NOMO-1 (cell line): ENCODE results near the gene MT1A.
A peak's percentile ranks its signal among the peaks of the same experiment; 100 is the strongest.
"Not testable (repeated sequence)": the region's sequence is repeated elsewhere in the genome, so short reads cannot be mapped to it uniquely, and the experiment has no call there.

ENCODE experiments used
- DNase-seq, 2 experiments: peaks; one replicate each; lab custom pipeline; 2025; ENCODE audit not compliant: unreplicated experiment in 2 of 2; lab: John Stamatoyannopoulos, UW

Gene MT1A

DNA sequence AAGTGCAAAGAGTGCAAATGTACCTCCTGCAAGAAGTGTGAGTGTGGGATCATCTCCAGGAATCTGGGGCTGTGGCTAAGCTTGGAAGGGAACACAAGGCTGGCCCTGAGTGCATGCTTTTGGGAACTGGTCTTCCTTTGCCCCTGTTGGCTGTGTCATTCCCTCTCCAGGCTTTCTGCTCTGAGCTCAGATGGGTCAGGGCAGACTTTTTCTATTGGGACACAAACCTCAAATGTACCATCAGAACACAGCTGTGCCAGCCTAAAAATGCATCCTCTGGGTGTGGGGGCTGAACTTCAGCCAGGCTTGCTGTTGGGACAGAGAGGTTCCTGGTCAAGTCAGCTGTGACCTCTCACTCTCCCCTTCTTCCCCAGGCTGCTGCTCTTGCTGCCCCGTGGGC is 14.1 kb downstream of the MT1A start:
- no peak for DNase-seq

DNA sequence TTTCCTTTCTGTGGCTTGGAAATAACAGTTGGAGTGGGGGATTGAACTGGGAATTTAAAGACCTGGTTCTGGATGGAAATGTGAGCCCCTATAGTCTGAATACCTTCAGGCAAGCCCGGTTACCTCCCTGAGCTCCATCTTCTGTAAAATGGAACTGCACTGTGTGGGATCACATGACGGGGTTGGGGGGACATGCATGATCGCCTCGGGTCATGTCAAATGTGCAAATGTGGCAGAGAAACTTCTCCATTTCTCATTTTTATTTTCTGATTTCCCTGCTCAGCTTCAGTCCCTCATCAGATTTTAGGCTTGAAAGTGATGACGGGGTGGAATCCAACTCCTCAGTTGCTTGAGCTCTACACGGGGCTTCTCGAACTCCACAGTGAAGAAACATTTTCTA is 14.8 kb downstream of the MT1A start:
- DNase-seq: no peak

DNA sequence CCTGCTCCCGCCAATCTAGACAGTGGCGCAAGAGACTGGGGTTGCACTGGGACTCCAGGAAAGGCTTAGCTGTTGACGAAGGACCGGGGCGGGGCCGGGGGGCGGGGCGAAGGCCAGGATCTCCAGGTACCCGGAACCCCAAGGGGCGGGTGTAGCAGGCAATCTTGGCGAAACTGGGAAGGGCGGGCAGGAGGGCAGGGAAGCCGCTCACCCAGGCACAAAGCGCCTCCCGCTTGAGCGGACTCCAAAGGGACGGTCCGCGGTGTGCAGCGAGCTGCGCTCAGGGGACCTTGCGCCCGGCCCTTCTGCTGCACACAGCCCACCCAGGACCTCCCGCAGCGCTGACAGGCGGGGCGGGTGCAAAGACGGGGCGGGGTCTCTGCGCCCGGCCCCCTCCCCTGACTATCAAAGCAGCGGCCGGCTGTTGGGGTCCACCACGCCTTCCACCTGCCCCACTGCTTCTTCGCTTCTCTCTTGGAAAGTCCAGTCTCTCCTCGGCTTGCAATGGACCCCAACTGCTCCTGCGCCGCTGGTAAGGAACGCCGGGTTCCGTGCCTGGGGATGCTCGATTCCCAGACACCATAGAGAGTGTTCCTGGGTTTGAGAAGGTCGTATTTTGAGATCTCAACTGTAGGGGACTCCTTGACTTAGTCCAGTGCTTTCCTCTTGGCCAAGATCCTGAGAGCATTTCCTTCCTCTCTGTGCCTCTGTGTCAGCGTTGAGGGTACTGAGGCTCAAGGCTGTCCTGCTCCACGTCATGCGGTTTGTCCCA is 19.3 kb downstream of the MT1A start, which contains the start of gene MT1F:
MT1F (plus strand) TSS at position 405 of the 772 bp plus-strand sequence; CDS start at position 505, 100 bp downstream.
- DNase-seq: peak; percentile 80 to 85

DNA sequence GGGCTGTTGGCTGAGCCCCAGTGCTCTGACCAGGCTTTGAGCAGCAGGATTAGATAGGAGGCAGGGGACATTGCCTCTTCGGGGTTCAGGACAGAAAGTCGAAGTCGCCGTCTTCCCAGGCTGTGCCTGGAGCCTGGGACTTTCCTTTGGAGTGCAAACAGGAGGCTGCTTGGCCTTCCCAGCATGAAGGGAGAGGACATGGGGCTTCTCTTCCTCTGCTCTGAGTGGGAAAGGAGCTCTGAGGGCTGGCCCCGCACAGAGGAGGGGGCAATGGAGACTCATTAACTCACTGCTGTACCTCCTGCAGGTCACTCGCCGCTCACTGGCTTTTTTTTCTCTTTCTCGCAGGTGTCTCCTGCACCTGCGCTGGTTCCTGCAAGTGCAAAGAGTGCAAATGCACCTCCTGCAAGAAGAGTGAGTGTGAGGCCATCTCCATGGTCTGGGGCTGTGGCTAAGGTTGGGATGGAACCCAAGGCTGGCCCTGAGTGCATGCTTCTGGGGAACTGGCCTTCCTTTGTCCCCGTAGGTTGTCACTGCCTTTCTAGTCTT is 19.9 kb downstream of the MT1A start:
- DNase-seq: no peak

DNA sequence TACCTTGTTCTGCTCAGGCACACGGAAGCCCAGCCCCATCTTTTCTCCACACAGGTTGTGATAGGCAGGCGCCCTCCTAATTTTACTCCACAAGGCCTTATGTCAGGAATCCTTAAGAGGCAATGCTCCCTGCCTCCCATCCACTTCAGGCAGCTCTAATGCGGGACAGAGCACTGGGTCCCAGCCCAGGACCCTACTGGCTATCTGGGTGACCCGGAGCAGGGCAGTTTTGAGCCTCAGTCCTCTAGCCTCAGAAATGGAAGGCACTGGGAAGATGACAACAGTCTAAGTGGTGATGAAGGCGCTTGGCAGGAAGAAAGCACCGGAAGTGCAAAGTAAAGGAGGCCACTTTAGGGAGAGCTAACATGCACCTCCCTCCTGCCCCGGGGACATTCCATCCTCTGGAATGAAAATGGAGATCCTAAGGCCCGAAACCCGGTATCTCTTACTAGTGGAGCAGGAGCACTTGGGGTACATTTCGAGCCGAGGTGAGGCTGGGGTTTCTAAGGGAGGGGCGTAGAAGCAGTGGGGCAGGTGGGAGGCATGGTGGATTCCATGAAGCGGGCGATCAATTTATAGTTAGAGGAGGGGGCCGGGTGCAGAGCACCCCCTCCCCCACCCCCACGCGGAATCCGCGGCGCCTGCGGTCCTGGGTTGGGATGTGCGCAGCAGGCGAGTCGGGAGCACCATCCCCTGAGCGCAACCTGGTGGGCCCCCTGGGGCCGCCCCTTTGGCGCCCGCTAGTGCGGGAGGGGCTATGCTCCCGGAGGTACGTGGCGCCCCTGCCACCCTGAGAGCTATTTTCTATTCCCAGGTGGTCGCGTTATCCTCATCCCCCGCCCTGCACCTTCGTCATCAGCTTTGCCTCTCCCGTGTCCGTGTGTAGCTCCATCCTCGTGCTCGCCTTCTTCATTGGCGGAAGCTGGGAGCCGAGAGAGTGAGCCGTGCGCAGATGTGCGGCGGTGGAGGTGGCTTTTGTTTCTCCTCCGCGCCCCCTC is 24.2 kb downstream of the MT1A start:
- DNase-seq: no peak

DNA sequence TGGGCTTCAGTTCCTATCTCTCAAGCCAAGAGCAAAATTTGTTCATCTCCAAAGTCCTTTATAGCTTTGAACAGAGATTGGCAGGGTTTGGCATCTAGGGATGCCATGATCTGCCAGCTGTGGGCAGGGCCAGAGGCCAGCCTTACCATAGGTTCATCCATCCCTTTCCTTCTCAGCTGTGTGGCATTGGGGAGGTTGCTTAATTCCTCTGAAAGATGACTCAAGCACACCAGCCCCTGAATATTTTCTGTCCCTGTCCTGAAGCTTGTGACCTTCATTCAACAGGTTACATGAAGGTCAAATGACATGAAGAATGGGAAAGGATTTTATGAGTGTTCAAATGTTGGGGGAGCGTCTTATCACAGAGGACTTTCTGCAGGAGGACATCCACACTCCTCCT is 26.0 kb downstream of the MT1A start:
- no peak for DNase-seq

DNA sequence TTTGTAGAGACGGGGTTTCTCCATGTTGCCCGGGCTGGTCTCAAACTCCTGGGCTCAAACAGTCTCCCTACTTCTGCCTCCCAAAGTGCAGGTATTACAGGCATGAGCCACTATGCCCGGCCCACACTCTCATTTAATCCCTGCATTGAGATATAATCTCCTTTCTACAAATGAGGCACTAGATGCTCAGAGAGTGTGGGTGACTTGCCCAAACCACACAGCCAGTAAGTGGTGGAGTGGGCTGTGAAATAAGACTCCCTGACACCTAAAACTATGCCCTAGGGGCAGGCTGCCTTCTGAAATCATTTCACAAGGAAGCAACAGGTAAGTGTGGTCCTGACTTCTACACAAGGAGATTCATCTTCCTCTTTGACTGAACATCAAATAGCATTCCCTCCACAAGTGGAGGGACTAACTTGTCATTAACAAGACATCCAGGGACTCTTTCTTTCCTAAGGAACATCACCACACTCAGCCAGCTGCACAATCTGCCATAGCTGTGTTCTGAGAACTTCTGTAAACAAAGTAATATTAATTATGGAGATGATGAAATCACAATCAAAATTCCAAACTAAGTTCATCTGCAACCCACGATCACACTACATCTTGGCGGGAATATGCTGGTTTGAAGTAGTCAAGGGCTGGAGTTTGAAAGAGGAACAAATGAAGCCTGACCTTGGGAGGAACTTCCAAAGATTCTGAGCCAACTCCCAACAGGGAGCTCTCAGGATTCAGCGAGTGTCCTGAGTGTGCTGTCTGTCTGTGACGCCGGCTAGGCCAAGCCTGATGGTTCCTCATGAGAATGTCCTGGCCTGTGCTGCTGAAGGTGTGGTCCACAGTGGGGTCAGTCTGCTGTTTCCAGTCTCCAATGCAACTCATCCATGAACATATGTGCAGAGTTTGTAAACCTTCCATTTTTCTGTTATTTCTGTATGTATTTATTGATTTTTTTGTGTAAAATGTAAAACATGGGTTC is 27.1 kb downstream of the MT1A start:
- DNase-seq: not testable (repeated sequence)

DNA sequence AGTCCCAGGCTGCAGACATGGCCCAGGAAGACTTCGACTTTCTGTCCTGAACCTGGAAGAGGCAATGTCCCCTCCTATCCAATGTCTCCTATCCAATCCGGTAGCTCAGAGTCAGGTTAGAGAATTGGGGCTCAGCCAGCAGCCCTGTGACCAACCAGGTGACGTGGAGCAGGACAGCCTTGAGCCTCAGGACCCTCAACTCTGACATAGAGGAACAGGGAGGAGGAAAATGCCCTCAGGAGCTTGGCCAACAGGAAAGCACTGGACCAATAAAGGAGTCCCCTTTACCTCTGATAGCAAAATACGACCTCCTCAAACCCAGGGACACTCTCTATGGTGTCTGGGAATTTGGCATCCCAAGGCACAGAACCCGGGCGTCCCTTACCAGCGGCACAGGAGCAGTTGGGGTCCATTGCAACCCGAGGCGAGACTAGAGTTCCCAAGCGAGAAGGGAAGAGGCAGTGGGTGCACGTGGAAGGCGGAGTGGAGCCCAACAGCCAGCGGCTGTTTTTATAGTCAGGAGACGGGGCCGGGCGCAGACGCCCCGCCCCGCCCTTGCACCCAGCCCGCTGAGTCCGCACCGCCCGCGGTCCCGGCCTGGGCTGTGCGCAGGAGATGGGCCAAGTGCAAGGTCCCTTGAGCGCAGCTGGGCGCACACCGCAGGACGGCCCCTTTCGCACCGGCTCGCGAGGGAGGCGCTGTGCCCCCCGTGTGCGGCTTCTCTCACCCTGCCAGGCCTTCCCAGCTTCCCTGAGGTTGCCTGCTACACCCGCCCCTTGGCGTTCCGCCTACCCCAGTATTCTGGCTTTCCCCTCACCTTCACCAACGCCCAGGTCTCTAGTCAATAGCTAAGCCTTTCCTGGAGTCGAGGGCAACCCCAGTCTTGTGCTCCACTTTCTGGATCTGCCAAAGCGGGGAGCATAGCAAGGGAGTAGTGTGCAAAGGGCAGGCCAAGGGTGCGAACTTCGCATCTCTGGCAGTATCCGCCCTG is 29.4 kb downstream of the MT1A start, which contains the start of gene MT1G:
MT1G (minus strand) TSS at position 485 of the 991 bp plus-strand sequence; CDS start at position 413, 72 bp downstream.
- DNase-seq: peak; percentile 82 to 96

DNA sequence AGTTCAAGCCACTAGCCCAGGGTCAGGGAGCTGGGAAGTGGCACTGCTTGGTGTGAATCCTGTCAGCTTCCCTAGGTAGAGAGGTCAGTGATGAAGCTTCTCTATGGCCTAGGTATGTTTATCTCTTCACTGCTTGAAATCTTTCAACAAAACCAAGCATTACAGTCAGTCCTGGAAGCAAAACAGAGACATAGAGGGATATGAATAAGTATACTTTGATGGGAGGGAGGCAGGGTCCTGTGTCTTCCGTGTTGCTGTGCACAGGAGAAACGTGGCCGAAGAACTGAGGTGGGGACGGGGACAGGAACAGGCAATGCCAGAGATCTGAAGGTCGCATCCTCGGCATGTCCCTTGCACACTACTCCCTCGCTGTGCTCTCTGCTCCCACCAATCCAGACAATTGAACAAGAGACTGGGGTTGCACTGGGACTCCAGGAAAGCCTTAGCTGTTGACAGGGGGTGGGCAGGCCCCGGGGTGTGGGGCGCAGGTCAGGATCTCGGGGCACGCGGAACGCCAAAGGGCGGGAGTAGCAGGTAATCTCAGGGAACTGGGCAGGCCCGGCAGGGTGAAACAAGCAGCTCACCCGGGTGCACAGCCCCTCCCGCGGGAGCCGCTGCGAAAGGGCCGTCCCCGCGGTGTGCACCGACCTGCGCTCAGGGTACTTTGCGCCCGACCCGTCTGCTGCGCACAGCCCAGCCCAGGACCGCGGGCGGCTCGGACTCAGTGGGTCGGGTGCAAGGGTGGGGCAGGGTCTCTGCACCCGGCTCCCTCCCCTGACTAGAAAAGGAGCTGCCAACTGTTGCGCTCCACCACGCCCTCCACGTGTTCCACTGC is 30.8 kb downstream of the MT1A start, which contains the start of gene MT1H:
MT1H (plus strand) TSS at position 810 of the 835 bp plus-strand sequence. CDS start 71 bp downstream, outside the sequence.
- peak; percentile 55 to 77 for DNase-seq

DNA sequence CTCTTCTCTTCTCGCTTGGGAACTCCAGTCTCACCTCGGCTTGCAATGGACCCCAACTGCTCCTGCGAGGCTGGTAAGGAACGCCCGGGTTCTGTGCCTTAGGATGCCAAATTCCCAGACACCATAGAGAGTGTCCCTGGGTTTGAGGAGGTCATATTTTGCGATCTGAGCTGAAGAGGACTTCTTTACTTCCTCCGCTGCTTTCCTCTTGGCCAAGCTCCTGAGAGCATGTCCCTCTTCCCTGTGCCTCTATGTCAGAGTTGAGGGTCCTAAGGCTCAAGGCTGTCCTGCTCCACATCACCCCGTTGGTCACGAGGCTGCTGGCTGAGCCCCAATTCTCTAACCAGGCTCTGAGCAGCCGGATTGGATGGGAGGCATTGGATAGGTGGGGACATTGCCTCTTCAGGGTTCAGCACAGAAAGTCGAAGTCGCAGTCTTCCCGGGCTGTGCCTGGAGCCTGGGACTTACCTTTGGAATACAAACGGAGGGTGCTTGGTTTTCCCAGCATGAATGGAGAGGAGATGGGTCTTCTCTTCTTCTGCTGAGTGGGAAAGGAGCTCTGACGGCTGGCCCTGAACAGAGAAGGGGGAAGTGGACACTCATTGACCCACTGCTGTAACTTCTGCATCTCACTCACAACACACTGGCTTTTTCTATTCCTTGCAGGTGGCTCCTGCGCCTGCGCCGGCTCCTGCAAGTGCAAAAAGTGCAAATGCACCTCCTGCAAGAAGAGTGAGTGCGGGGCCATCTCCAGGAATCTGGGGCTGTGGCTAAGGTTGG is 31.6 kb downstream of the MT1A start:
- DNase-seq: peak in 1 of 2 experiments; percentile 35

DNA sequence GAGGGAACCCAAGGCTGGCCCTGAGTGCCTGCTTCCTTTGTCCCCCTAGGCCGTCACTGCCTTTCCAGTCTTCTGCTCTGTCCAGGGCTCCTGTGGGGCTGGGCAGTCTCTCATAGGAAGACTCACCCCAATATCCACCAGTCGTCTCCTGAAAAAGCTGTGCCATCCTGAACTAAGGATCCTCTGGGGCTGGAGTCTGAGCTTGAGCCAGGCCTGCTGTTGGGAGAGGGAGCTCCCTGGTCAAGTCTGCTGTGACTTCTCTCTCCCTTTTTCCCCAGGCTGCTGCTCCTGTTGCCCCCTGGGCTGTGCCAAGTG is 32.1 kb downstream of the MT1A start:
- DNase-seq: no peak

DNA sequence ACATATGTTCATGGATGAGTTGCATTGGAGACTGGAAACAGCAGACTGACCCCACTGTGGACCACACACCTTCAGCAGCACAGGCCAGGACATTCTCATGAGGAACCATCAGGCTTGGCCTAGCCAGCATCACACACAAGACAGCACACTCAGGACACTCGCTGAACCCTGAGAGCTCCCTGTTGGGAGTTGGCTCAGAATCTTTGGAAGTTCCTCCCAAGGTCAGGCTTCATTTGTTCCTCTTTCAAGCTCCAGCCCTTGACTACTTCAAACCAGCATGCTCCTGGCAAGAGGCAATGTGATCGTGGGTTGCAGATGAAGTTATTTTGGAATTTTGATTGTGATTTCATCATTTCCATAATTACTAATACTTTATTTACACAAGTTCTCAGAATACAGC is 33.2 kb downstream of the MT1A start:
- DNase-seq: not testable (repeated sequence)

DNA sequence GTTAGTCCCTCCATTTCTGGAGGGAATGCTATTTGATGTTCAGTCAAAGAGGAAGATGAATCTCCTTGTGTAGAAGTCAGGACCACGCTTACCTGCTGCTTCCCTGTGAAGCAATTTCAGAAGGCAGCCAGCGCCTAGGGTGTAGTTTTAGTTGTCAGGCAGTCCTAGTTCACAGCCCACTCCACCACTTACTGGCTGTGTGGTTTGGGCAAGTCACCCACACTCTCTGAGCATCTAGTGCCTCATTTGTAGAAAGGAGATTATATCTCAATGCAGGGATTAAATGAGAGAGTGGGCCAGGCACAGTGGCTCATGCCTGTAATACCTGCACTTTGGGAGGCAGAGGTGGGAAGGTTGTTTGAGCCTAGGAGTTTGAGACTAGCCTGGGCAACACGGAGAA is 33.7 kb downstream of the MT1A start:
- DNase-seq: not testable (repeated sequence)

DNA sequence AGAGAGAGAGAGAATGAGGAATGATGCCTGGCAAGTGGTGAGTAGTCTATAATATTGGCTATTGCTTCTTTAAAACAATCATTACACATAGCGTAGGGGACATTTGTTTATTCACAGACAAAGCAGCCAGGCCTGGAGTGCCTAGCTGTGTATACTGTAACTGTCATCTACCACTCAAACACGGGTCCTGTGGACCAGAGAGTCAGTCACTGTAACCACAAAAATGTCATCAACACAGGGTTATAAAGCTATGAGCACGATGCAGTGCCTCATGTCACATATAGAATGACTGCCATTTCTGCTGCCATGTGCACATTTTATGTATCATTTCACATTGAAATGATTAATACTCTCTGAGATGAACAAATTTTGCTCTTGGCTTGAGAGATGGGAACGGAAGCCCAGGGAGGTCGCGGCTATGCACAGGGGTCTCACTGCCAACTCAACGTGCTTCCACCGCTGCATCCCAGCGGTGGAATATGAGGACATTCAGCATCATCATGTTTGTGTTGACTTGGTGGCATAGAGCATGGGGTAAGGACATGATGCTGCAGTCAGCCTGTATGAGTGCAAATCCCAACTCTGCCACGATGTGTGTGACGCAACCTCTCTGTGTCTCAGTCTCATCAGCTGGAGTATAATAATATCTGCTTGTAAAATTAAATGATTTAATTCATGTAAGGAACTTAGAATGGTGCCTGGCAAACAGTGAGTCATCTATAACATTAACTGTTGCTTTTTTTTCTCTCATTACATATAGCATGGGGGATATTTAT is 34.5 kb downstream of the MT1A start:
- DNase-seq: peak in 1 of 2 experiments; percentile 8

DNA sequence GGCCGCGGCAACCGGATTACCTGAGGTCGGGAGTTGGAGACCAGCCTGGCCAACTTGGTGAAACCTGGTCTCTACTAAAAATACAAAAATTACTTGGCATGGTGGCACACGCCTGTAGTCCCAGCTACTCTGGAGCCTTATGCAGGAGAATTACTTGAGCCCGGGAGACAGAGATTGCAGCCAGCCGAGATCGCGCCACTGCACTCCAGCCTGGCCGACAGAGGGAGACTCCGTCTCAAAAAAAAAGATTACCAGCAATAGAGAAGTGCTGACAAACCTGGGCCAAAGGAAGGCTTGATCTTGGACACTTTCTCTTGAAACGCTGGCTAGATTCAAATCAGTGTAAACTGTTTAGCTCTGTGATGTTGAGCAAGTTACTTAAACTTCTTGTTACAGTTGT is 35.5 kb downstream of the MT1A start:
- peak; percentile 51 to 67 for DNase-seq

DNA sequence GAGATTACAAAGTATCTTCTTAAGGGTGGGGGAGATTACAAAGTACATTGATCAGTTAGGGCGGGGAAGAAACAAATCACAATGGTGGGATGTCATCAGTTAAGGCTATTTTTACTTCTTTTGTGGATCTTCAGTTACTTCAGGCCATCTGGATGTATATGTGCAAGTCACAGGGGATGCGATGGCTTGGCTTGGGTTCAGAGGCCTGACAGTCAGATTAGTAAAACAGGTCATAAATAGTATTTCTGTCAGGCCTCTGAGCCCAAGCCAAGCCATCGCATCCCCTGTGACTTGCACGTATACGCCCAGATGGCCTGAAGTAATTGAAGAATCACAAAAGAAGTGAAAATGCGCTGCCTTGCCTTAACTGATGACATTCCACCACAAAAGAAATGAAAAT is 36.1 kb downstream of the MT1A start:
- not testable (repeated sequence) for DNase-seq
